Omental fat pad (tissue), 4 donors: ENCODE results near the gene JADE2. TPM values are rescaled to one million over a fixed set of nuclear protein-coding genes. Genes with fewer than 3 reads are reported as not detected.

ENCODE experiments used
- ATAC-seq: fragments of 150-250 bp; one replicate; pipeline ENCODE4 v1.9.1; 2016; ENCODE audit warnings: mild to moderate bottlenecking, moderate library complexity; ENCODE audit not compliant: low FRiP score
- DNase-seq: peaks from one replicate; pipeline ENCODE4 v3.0.0-alpha.2; 2019; ENCODE audit warnings: low spot score
- CTCF ChIP-seq, 3 donors: fragments of 450-650 bp; IDR thresholded peaks; one replicate each; pipeline ENCODE4 v1.5.1; 2016 to 2017; ENCODE audit warnings: antibody characterized with exemption in 3 of 3, mild to moderate bottlenecking in 3 of 3, moderate library complexity in 2 of 3
- total RNA-seq, 4 donors: library from RNA; depleted of rRNA; stranded (reverse); fragments of >200 nt; gene quantifications; one replicate each; pipeline ENCODE4 v1.1.0, GENCODE V29; 2016

JADE2 gene
- total RNA-seq, 4 donors from 2014 or later = 17.8 to 72.7 (median 33.8) TPM

GRCh38 chr5:134503088-134503936 is 22.2 kb upstream of the JADE2 start:
- DNase-seq = no peak
- ATAC-seq = peak; percentile 85
- TF ChIP-seq CTCF (IDR thresholded peaks at IDR 0.05) = no peak

GRCh38 chr5:134503937-134504437 is 21.5 kb upstream of the JADE2 start:
- ATAC-seq = no peak
- no peak for TF ChIP-seq CTCF (IDR thresholded peaks at IDR 0.05)
- no peak for DNase-seq

- DNase-seq (no peak), ATAC-seq (no peak)
- TF ChIP-seq CTCF (IDR thresholded peaks at IDR 0.05) = no peak
Measured at GRCh38 chr5:134504629-134505300, 20.7 kb upstream of the JADE2 start.

GRCh38 chr5:134506054-134507039 is 19.1 kb upstream of the JADE2 start:
- peak; percentile 55 for ATAC-seq
- no peak for DNase-seq
- no peak for TF ChIP-seq CTCF (IDR thresholded peaks at IDR 0.05)

GRCh38 chr5:134507452-134507851 is 18.0 kb upstream of the JADE2 start:
- DNase-seq (no peak), ATAC-seq (no peak)
- TF ChIP-seq CTCF (IDR thresholded peaks at IDR 0.05) = no peak

GRCh38 chr5:134508521-134509195 is 16.8 kb upstream of the JADE2 start:
- ATAC-seq = no peak
- no peak for TF ChIP-seq CTCF (IDR thresholded peaks at IDR 0.05)

More at GRCh38 chr5:134508521-134509195, 16.8 kb upstream of the JADE2 start:
- DNase-seq = no peak
